ENCODE data around the gene PLA2R1.
"Not testable (repeated sequence)": the region's sequence is repeated elsewhere in the genome, so short reads cannot be mapped to it uniquely, and the experiment has no call there.

Gene PLA2R1

GRCh38 chr2:160063879-160064612 lies 1.6 kb upstream of the PLA2R1 start:
- DNase-seq (ENCODE audit: low spot score) = no peak

GRCh38 chr2:160063271-160063670 lies 856 bp upstream of the PLA2R1 start:
- no peak for DNase-seq (ENCODE audit: low spot score)

- DNase-seq (ENCODE audit: low spot score) = peak; percentile 32
Observed at GRCh38 chr2:160061944-160062291, 497 bp downstream of the PLA2R1 start.

GRCh38 chr2:160061533-160061932 lies 882 bp downstream of the PLA2R1 start:
- DNase-seq (ENCODE audit: low spot score) = no peak

GRCh38 chr2:160060297-160060696 lies 2.1 kb downstream of the PLA2R1 start:
- no peak for DNase-seq (ENCODE audit: low spot score)

- no peak for DNase-seq (ENCODE audit: low spot score)
Observed at GRCh38 chr2:160057356-160057755, 5.1 kb downstream of the PLA2R1 start.

GRCh38 chr2:160055726-160056108 lies 6.7 kb downstream of the PLA2R1 start:
- DNase-seq (ENCODE audit: low spot score) = no peak

GRCh38 chr2:160054984-160055725 lies 7.3 kb downstream of the PLA2R1 start:
- no peak for DNase-seq (ENCODE audit: low spot score)

- DNase-seq (ENCODE audit: low spot score) = no peak
Observed at GRCh38 chr2:160053946-160054345, 8.5 kb downstream of the PLA2R1 start.

GRCh38 chr2:160052531-160052930 lies 9.9 kb downstream of the PLA2R1 start:
- DNase-seq (ENCODE audit: low spot score) = no peak

GRCh38 chr2:160051371-160051800 lies 11.0 kb downstream of the PLA2R1 start:
- DNase-seq (ENCODE audit: low spot score) = no peak

GRCh38 chr2:160050147-160050546 lies 12.3 kb downstream of the PLA2R1 start:
- DNase-seq (ENCODE audit: low spot score) = no peak

GRCh38 chr2:160045703-160046210 lies 16.7 kb downstream of the PLA2R1 start:
- no peak for DNase-seq (ENCODE audit: low spot score)

GRCh38 chr2:160044728-160045127 lies 17.7 kb downstream of the PLA2R1 start:
- no peak for DNase-seq (ENCODE audit: low spot score)

- no peak for DNase-seq (ENCODE audit: low spot score)
Observed at GRCh38 chr2:160043265-160043664, 19.1 kb downstream of the PLA2R1 start.

GRCh38 chr2:160042054-160042453 lies 20.4 kb downstream of the PLA2R1 start:
- no peak for DNase-seq (ENCODE audit: low spot score)

- DNase-seq (ENCODE audit: low spot score) = no peak
Observed at GRCh38 chr2:160041091-160041490, 21.3 kb downstream of the PLA2R1 start.

GRCh38 chr2:160039166-160039903 lies 23.1 kb downstream of the PLA2R1 start:
- no peak for DNase-seq (ENCODE audit: low spot score)

GRCh38 chr2:160038662-160039061 lies 23.8 kb downstream of the PLA2R1 start:
- DNase-seq (ENCODE audit: low spot score) = not testable (repeated sequence)

GRCh38 chr2:160036736-160037135 lies 25.7 kb downstream of the PLA2R1 start:
- no peak for DNase-seq (ENCODE audit: low spot score)

GRCh38 chr2:160035125-160035524 lies 27.3 kb downstream of the PLA2R1 start:
- DNase-seq (ENCODE audit: low spot score) = no peak

GRCh38 chr2:160034396-160034795 lies 28.0 kb downstream of the PLA2R1 start:
- DNase-seq (ENCODE audit: low spot score) = no peak

Measured in AG08396 (cell line).